H1 (cell line): Measurements from ENCODE around the gene GRAMD1B. TPM values are rescaled to one million over a fixed set of nuclear protein-coding genes. Genes with fewer than 3 reads are reported as not detected.

ENCODE experiments used
- BACH1 ChIP-seq: IDR thresholded peaks from 2 replicates; pipeline ENCODE4 v1.6.1; 2012; ENCODE audit warnings: low read length, improper control_type of control experiment
- GTF2F1 ChIP-seq: IDR thresholded peaks from 2 replicates; pipeline ENCODE4 v1.6.1; 2012; ENCODE audit warnings: low read depth, low read length, improper control_type of control experiment, borderline replicate concordance
- KDM1A ChIP-seq: fragments of 200-600, 300-600 bp; sonication (generic); IDR thresholded peaks from 2 replicates; pipeline ENCODE4 v1.7.1; 2016; ENCODE audit warnings: mild to moderate bottlenecking, low read length, borderline replicate concordance
- MAFK ChIP-seq: IDR thresholded peaks from 2 replicates; pipeline ENCODE4 v1.6.1; 2012; ENCODE audit warnings: low read depth, mild to moderate bottlenecking, improper control_type of control experiment, low read length
- POU5F1 ChIP-seq: IDR thresholded peaks from 2 replicates; pipeline ENCODE4 v1.6.1; 2011; ENCODE audit warnings: low read depth, mild to moderate bottlenecking, low read length, moderate library complexity
- SP2 ChIP-seq: IDR thresholded peaks from 2 replicates; pipeline ENCODE4 v1.6.1; 2012; ENCODE audit warnings: mild to moderate bottlenecking, low read length, inconsistent platforms
- SUZ12 ChIP-seq: fragments of 200-600 bp; sonication (generic); IDR thresholded peaks from 2 replicates; pipeline ENCODE4 v1.6.1; 2012; ENCODE audit warnings: mild to moderate bottlenecking, inconsistent platforms, low read length, moderate library complexity, mixed read lengths
- TCF12 ChIP-seq: IDR thresholded peaks from 2 replicates; pipeline ENCODE4 v1.6.1; 2011; ENCODE audit warnings: low read depth, mild to moderate bottlenecking, low read length
- polyA plus RNA-seq, 7 experiments: library from polyadenylated mRNA; depleted of rRNA in 3 of 7; stranded (reverse) in 5 of 7; unstranded in 2 of 7; fragments of >200 nt in 5 of 7; fragments of 200-250 nt in 2 of 7; gene quantifications; 1 replicate in 5 of 7; 2 replicates in 1 of 7; 4 replicates in 1 of 7; pipeline versions ENCODE4 v1.2.1 to v1.2.3, GENCODE V29; 2011 to 2013; ENCODE audit warnings: missing spikeins in 2 of 7, mixed read lengths in 2 of 7
- total RNA-seq: library from RNA; stranded (reverse); fragmentation: NEBNext Ultra II Directional; extraction: Animal tissue kit (Norgen Biotek cat#: 25700); gene quantifications from 2 replicates; pipeline ENCODE4 v1.2.1, GENCODE V29; 2021

Gene GRAMD1B
- total and polyA plus RNA-seq, 2 of the 8 experiments (the other 6 are each of a cell fraction or from before 2014, with no cell fraction given), result 10.1 to 21.2 TPM

GRCh38 chr11:123484448-123484847 lies 54.4 kb downstream of the GRAMD1B start (continued):
- TF ChIP-seq KDM1A, result no peak
- TF ChIP-seq MAFK, result no peak
- TF ChIP-seq POU5F1, result no peak
- TF ChIP-seq BACH1, result no peak
- TF ChIP-seq TCF12, result no peak
- no peak for TF ChIP-seq GTF2F1
- no peak for TF ChIP-seq SP2
- no peak for TF ChIP-seq SUZ12
